ENCODE results near the gene ANKDD1A. TPM values are rescaled to one million over a fixed set of nuclear protein-coding genes. Genes with fewer than 3 reads are reported as not detected.

ANKDD1A gene
- total RNA-seq, 1 donor: 11.3 TPM

GRCh38 chr15:64888336-64888735 lies 23.4 kb upstream of the ANKDD1A start:
- H3K9me3 ChIP-seq (ENCODE audit: low read depth, low read length): no peaks in the 10 kb centered on the region
- H3K27me3 ChIP-seq (ENCODE audit: insufficient read depth, low read length): no peaks in the 10 kb centered on the region
- H3K4me1 ChIP-seq (ENCODE audit: insufficient read depth, low read length): peaks cover 55% of the 10 kb centered on the region
- no peak overlapping the region for H3K4me3 ChIP-seq (ENCODE audit: low read length)

- Histone ChIP-seq H3K4me3 (ENCODE audit: low read length) (no peak overlapping the region), H3K9me3 (ENCODE audit: low read depth, low read length) (no peaks in the 10 kb centered on the region), H3K27me3 (ENCODE audit: insufficient read depth, low read length) (no peaks in the 10 kb centered on the region), H3K4me1 (ENCODE audit: insufficient read depth, low read length) (peaks cover 59% of the 10 kb centered on the region)
These were observed 20.1 kb upstream of the ANKDD1A start for GRCh38 chr15:64891561-64891960.

- H3K4me1 ChIP-seq (ENCODE audit: insufficient read depth, low read length): peaks cover 73% of the 10 kb centered on the region
- no peaks in the 10 kb centered on the region for H3K9me3 ChIP-seq (ENCODE audit: low read depth, low read length)
- no peak overlapping the region for H3K4me3 ChIP-seq (ENCODE audit: low read length)
- H3K27me3 ChIP-seq (ENCODE audit: insufficient read depth, low read length): no peaks in the 10 kb centered on the region
These were observed 18.8 kb upstream of the ANKDD1A start for GRCh38 chr15:64892847-64893403.

GRCh38 chr15:64893481-64894394 lies 18.0 kb upstream of the ANKDD1A start:
- no peaks in the 10 kb centered on the region for H3K9me3 ChIP-seq (ENCODE audit: low read depth, low read length)
- H3K4me3 ChIP-seq (ENCODE audit: low read length): peak overlapping the region; percentile 39
- H3K27me3 ChIP-seq (ENCODE audit: insufficient read depth, low read length): no peaks in the 10 kb centered on the region
- peaks cover 81% of the 10 kb centered on the region for H3K4me1 ChIP-seq (ENCODE audit: insufficient read depth, low read length)

- Histone ChIP-seq H3K9me3 (ENCODE audit: low read depth, low read length) (no peaks in the 10 kb centered on the region), H3K4me1 (ENCODE audit: insufficient read depth, low read length) (peaks cover 81% of the 10 kb centered on the region), H3K4me3 (ENCODE audit: low read length) (peak overlapping the region; percentile 39)
These were observed 17.2 kb upstream of the ANKDD1A start for GRCh38 chr15:64894395-64895056.

GRCh38 chr15:64895285-64896065 lies 16.2 kb upstream of the ANKDD1A start:
- H3K4me3 ChIP-seq (ENCODE audit: low read length): peak overlapping the region; percentile 24

More at GRCh38 chr15:64894395-64895056, 17.2 kb upstream of the ANKDD1A start:
- no peaks in the 10 kb centered on the region for H3K27me3 ChIP-seq (ENCODE audit: insufficient read depth, low read length)

GRCh38 chr15:64896371-64897069 lies 15.2 kb upstream of the ANKDD1A start:
- no peaks in the 10 kb centered on the region for H3K9me3 ChIP-seq (ENCODE audit: low read depth, low read length)
- peaks cover 72% of the 10 kb centered on the region for H3K4me1 ChIP-seq (ENCODE audit: insufficient read depth, low read length)
- H3K4me3 ChIP-seq (ENCODE audit: low read length): no peak overlapping the region
- no peaks in the 10 kb centered on the region for H3K27me3 ChIP-seq (ENCODE audit: insufficient read depth, low read length)

More at GRCh38 chr15:64895285-64896065, 16.2 kb upstream of the ANKDD1A start:
- no peaks in the 10 kb centered on the region for H3K9me3 ChIP-seq (ENCODE audit: low read depth, low read length)
- peaks cover 81% of the 10 kb centered on the region for H3K4me1 ChIP-seq (ENCODE audit: insufficient read depth, low read length)
- H3K27me3 ChIP-seq (ENCODE audit: insufficient read depth, low read length): no peaks in the 10 kb centered on the region

- Histone ChIP-seq H3K4me3 (ENCODE audit: low read length) (no peak overlapping the region), H3K4me1 (ENCODE audit: insufficient read depth, low read length) (peaks cover 70% of the 10 kb centered on the region), H3K27me3 (ENCODE audit: insufficient read depth, low read length) (no peaks in the 10 kb centered on the region), H3K9me3 (ENCODE audit: low read depth, low read length) (no peaks in the 10 kb centered on the region)
These were observed 14.2 kb upstream of the ANKDD1A start for GRCh38 chr15:64897345-64897985.

- Histone ChIP-seq H3K4me3 (ENCODE audit: low read length) (no peak overlapping the region), H3K27me3 (ENCODE audit: insufficient read depth, low read length) (no peaks in the 10 kb centered on the region), H3K9me3 (ENCODE audit: low read depth, low read length) (no peaks in the 10 kb centered on the region), H3K4me1 (ENCODE audit: insufficient read depth, low read length) (peaks cover 69% of the 10 kb centered on the region)
These were observed 13.3 kb upstream of the ANKDD1A start for GRCh38 chr15:64898406-64898805.

- Histone ChIP-seq H3K4me1 (ENCODE audit: insufficient read depth, low read length) (peaks cover 61% of the 10 kb centered on the region), H3K27me3 (ENCODE audit: insufficient read depth, low read length) (no peaks in the 10 kb centered on the region), H3K9me3 (ENCODE audit: low read depth, low read length) (no peaks in the 10 kb centered on the region), H3K4me3 (ENCODE audit: low read length) (no peak overlapping the region)
These were observed 10.6 kb upstream of the ANKDD1A start for GRCh38 chr15:64901141-64901540.

- H3K27me3 ChIP-seq (ENCODE audit: insufficient read depth, low read length): no peaks in the 10 kb centered on the region
- peaks cover 53% of the 10 kb centered on the region for H3K4me1 ChIP-seq (ENCODE audit: insufficient read depth, low read length)
- no peaks in the 10 kb centered on the region for H3K9me3 ChIP-seq (ENCODE audit: low read depth, low read length)
- H3K4me3 ChIP-seq (ENCODE audit: low read length): no peak overlapping the region
These were observed 9.8 kb upstream of the ANKDD1A start for GRCh38 chr15:64901914-64902313.

GRCh38 chr15:64902863-64903262 lies 8.8 kb upstream of the ANKDD1A start:
- H3K9me3 ChIP-seq (ENCODE audit: low read depth, low read length): no peaks in the 10 kb centered on the region
- peaks cover 43% of the 10 kb centered on the region for H3K4me1 ChIP-seq (ENCODE audit: insufficient read depth, low read length)
- H3K4me3 ChIP-seq (ENCODE audit: low read length): no peak overlapping the region
- H3K27me3 ChIP-seq (ENCODE audit: insufficient read depth, low read length): no peaks in the 10 kb centered on the region

GRCh38 chr15:64903326-64903950 lies 8.3 kb upstream of the ANKDD1A start:
- H3K9me3 ChIP-seq (ENCODE audit: low read depth, low read length): no peaks in the 10 kb centered on the region
- peaks cover 38% of the 10 kb centered on the region for H3K4me1 ChIP-seq (ENCODE audit: insufficient read depth, low read length)
- no peak overlapping the region for H3K4me3 ChIP-seq (ENCODE audit: low read length)
- peaks cover 3% of the 10 kb centered on the region for H3K27me3 ChIP-seq (ENCODE audit: insufficient read depth, low read length)
